Breast epithelium (tissue), 3 donors: Measurements from ENCODE around the gene CD247.
A peak's percentile ranks its signal among the peaks of the same experiment; 100 is the strongest.

ENCODE experiments used
- CTCF ChIP-seq, 3 donors: fragments of 450-650 bp; IDR thresholded peaks; one replicate each; pipeline ENCODE4 v1.5.1; 2016 to 2017; ENCODE audit warnings: antibody characterized with exemption in 3 of 3, mild to moderate bottlenecking in 3 of 3, moderate library complexity in 3 of 3
- POLR2A ChIP-seq: fragments of 450-650 bp; IDR thresholded peaks from one replicate; pipeline ENCODE4 v1.6.1; 2016; ENCODE audit warnings: antibody characterized with exemption, mild to moderate bottlenecking, moderate library complexity
- POLR2AphosphoS5 ChIP-seq, 3 donors: sonication (generic); formaldehyde crosslinking; IDR thresholded peaks; one replicate each; pipeline ENCODE4 v1.6.1; 2017; ENCODE audit warnings: antibody characterized with exemption in 3 of 3

- TF ChIP-seq CTCF (IDR thresholded peaks at IDR 0.05) (no peak), POLR2A (no peak), POLR2AphosphoS5 (IDR thresholded peaks at IDR 0.05) (peak in 1 of 3 donors; percentile 67)
These were observed 26.2 kb upstream of the CD247 start for GRCh38 chr1:167544447-167545093.
